ENCODE results near the gene ASCC1. TPM values are rescaled to one million over a fixed set of nuclear protein-coding genes. Genes with fewer than 3 reads are reported as not detected.

The ASCC1 gene
- polyA plus RNA-seq, 1 donor: 22.8 TPM

- no peak for DNase-seq
These were observed 134.1 kb downstream of the ASCC1 start for GRCh38 chr10:72081772-72082590.

- no peak for DNase-seq
These were observed 134.9 kb downstream of the ASCC1 start for GRCh38 chr10:72081210-72081609.

- DNase-seq: no peak
These were observed 135.8 kb downstream of the ASCC1 start for GRCh38 chr10:72080042-72080975.

- DNase-seq: no peak
These were observed 136.7 kb downstream of the ASCC1 start for GRCh38 chr10:72079356-72079755.

- no peak for DNase-seq
These were observed 138.6 kb downstream of the ASCC1 start for GRCh38 chr10:72077275-72077990.

- DNase-seq: no peak
These were observed 139.3 kb downstream of the ASCC1 start for GRCh38 chr10:72076756-72077155.

GRCh38 chr10:72075376-72076115 lies 140.5 kb downstream of the ASCC1 start:
- DNase-seq: no peak

- DNase-seq: no peak
These were observed 141.3 kb downstream of the ASCC1 start for GRCh38 chr10:72074574-72075375.

- DNase-seq: no peak
These were observed 142.1 kb downstream of the ASCC1 start for GRCh38 chr10:72073708-72074573.

- no peak for DNase-seq
These were observed 143.4 kb downstream of the ASCC1 start for GRCh38 chr10:72072639-72073038.

GRCh38 chr10:72072046-72072445 lies 144.0 kb downstream of the ASCC1 start:
- DNase-seq: no peak

GRCh38 chr10:72069751-72070526 lies 146.1 kb downstream of the ASCC1 start:
- no peak for DNase-seq

- DNase-seq: no peak
These were observed 147.1 kb downstream of the ASCC1 start for GRCh38 chr10:72068901-72069446.

GRCh38 chr10:72068126-72068765 lies 147.8 kb downstream of the ASCC1 start:
- DNase-seq: no peak

GRCh38 chr10:72067463-72068125 lies 148.5 kb downstream of the ASCC1 start:
- no peak for DNase-seq

- DNase-seq: no peak
These were observed 149.5 kb downstream of the ASCC1 start for GRCh38 chr10:72066318-72067284.

Data from hindlimb muscle (tissue), 1 donor.